OCI-LY3 (cell line): ENCODE data around the gene ZNF70.

Experiments used
- CTCF ChIP-seq: fragments of 200-600, 300-600 bp; sonication (generic); IDR thresholded peaks from 2 replicates; pipeline ENCODE4 v1.5.1; 2014; ENCODE audit warnings: antibody characterized with exemption, low read length, low read depth
- EZH2phosphoT487 ChIP-seq: fragments of 200-600 bp; shearing (Covaris generic); IDR thresholded peaks from 2 replicates; pipeline ENCODE4 v1.6.1; 2018; ENCODE audit warnings: antibody characterized with exemption, mixed run types, low read depth

GRCh38 chr22:23786752-23787599, 36.1 kb upstream of the ZNF70 start, which contains the start of gene SMARCB1:
- no peak for TF ChIP-seq EZH2phosphoT487
- TF ChIP-seq CTCF: no peak
